HepG2 (cell line): ENCODE measurements around the gene DUSP22. TPM values are rescaled to one million over a fixed set of nuclear protein-coding genes. Genes with fewer than 3 reads are reported as not detected.

Experiments used
- ARNTL ChIP-seq: sonication (generic); formaldehyde crosslinking; IDR thresholded peaks from 2 replicates; pipeline ENCODE4 v1.4.0; 2020; ENCODE audit warnings: mild to moderate bottlenecking, missing genetic modification reagents
- CEBPG ChIP-seq: IDR thresholded peaks from 2 replicates; pipeline ENCODE4 v1.6.1; 2016
- FIP1L1 ChIP-seq: fragments of 200-400 bp; formaldehyde crosslinking; IDR thresholded peaks from 2 replicates; pipeline ENCODE4 v1.6.1; 2018; ENCODE audit warnings: low read depth, mild to moderate bottlenecking, low read length, moderate library complexity, borderline replicate concordance; ENCODE audit not compliant: insufficient read depth
- MIER2 ChIP-seq: IDR thresholded peaks from 2 replicates; pipeline ENCODE4 v1.6.1; 2016; ENCODE audit warnings: missing biosample characterization, missing genetic modification reagents
- NCOA5 ChIP-seq: sonication (generic); formaldehyde crosslinking; IDR thresholded peaks from 2 replicates; pipeline ENCODE4 v1.4.0; 2020; ENCODE audit warnings: missing genetic modification reagents
- NR2C2 ChIP-seq: sonication (generic); formaldehyde crosslinking; IDR thresholded peaks from 2 replicates; pipeline ENCODE4 v1.4.0; 2020; ENCODE audit warnings: missing genetic modification reagents, mild to moderate bottlenecking, moderate library complexity, borderline replicate concordance
- SMYD3 ChIP-seq: sonication (generic); formaldehyde crosslinking; IDR thresholded peaks from 2 replicates; pipeline ENCODE4 v1.8.1; 2023; ENCODE audit warnings: mild to moderate bottlenecking, missing genetic modification reagents
- SNAI1 ChIP-seq: sonication (generic); formaldehyde crosslinking; IDR thresholded peaks from 2 replicates; pipeline ENCODE4 v1.5.0; 2020; ENCODE audit warnings: mild to moderate bottlenecking, missing genetic modification reagents, borderline replicate concordance
- SOX6 ChIP-seq, 2 experiments: fragments of 450-650 bp in 1 of 2; sonication (generic) in 1 of 2; formaldehyde crosslinking in 1 of 2; IDR thresholded peaks; 2 replicates each; pipeline versions ENCODE4 v1.4.0 to v1.6.1; 2017 to 2020; ENCODE audit warnings: antibody characterized with exemption in 1 of 2, mild to moderate bottlenecking in 1 of 2, missing genetic modification reagents in 1 of 2
- TAF15 ChIP-seq: fragments of 200-400 bp; formaldehyde crosslinking; IDR thresholded peaks from one replicate; pipeline ENCODE4 v1.6.1; 2018; ENCODE audit warnings: mild to moderate bottlenecking, low read depth, low read length; ENCODE audit not compliant: poor library complexity, severe bottlenecking
- TBP ChIP-seq: sonication (generic); formaldehyde crosslinking; IDR thresholded peaks from 2 replicates; pipeline ENCODE4 v1.5.0; 2020; ENCODE audit warnings: missing genetic modification reagents
- ZNF101 ChIP-seq: sonication (generic); formaldehyde crosslinking; IDR thresholded peaks from 2 replicates; pipeline ENCODE4 v1.4.0; 2020; ENCODE audit warnings: mild to moderate bottlenecking, low read depth, missing genetic modification reagents, borderline replicate concordance
- ZNF274 ChIP-seq: sonication (generic); formaldehyde crosslinking; IDR thresholded peaks from 2 replicates; pipeline ENCODE4 v1.5.1; 2020; ENCODE audit warnings: mild to moderate bottlenecking, missing genetic modification reagents
- ZNF496 ChIP-seq: sonication (generic); formaldehyde crosslinking; IDR thresholded peaks from 2 replicates; pipeline ENCODE4 v1.8.1; 2023; ENCODE audit warnings: mild to moderate bottlenecking, moderate library complexity, missing genetic modification reagents; ENCODE audit not compliant: insufficient replicate concordance
- ZNF549 ChIP-seq: sonication (generic); formaldehyde crosslinking; IDR thresholded peaks from 2 replicates; pipeline ENCODE4 v1.5.0; 2020; ENCODE audit warnings: missing genetic modification reagents
- ZNF552 ChIP-seq: sonication (generic); formaldehyde crosslinking; IDR thresholded peaks from 2 replicates; pipeline ENCODE4 v1.9.0; 2022; ENCODE audit warnings: missing genetic modification reagents, mild to moderate bottlenecking, borderline replicate concordance
- polyA plus RNA-seq, 8 experiments: library from polyadenylated mRNA; depleted of rRNA in 3 of 8; stranded (reverse) in 7 of 8; unstranded in 1 of 8; fragments of >200 nt; fragmentation: Illumina TruSeq in 4 of 8; extraction: Trizol in 4 of 8; gene quantifications; 2 replicates each; pipeline versions ENCODE4 v1.2.1 to v1.2.3, GENCODE V29; 2011 to 2016; ENCODE audit warnings: low read depth in 4 of 8, missing spikeins in 1 of 8, mixed read lengths in 1 of 8; ENCODE audit not compliant: insufficient read depth in 1 of 8
- total RNA-seq, 5 experiments: library from RNA; depleted of rRNA; stranded (reverse); fragments of >200 nt; fragmentation: Illumina TruSeq; extraction: Trizol; gene quantifications; 2 replicates each; pipeline ENCODE4 v1.2.3, GENCODE V29; 2016; ENCODE audit warnings: low read depth in 1 of 5
- TF ChIP-seq, protein P1 (sequence below), 2 experiments: sonication (generic) in 1 of 2; formaldehyde crosslinking in 1 of 2; IDR thresholded peaks; 2 replicates each; pipeline versions ENCODE4 v1.5.1 to v1.6.1; 2011 to 2020; ENCODE audit warnings: borderline replicate concordance in 1 of 2, low read depth in 1 of 2, low read length in 1 of 2, mild to moderate bottlenecking in 1 of 2, missing genetic modification reagents in 1 of 2, moderate library complexity in 1 of 2
- TF ChIP-seq, protein P2 (sequence below): sonication (generic); formaldehyde crosslinking; IDR thresholded peaks from 2 replicates; pipeline ENCODE4 v1.5.0; 2020; ENCODE audit warnings: mild to moderate bottlenecking, missing genetic modification reagents, borderline replicate concordance
- TF ChIP-seq, protein P3 (sequence below): sonication (generic); formaldehyde crosslinking; IDR thresholded peaks from 2 replicates; pipeline ENCODE4 v1.5.0; 2020; ENCODE audit warnings: missing genetic modification reagents
- TF ChIP-seq, protein P4 (sequence below): IDR thresholded peaks from 2 replicates; pipeline ENCODE4 v1.6.1; 2016; ENCODE audit warnings: missing compliant biosample characterization, missing genetic modification reagents, borderline replicate concordance

The DUSP22 gene
- total and polyA plus RNA-seq, 2 of the 13 experiments (the other 11 are each of a cell fraction or from before 2014, with no cell fraction given), result 20.2 to 32.8 TPM

DNA sequence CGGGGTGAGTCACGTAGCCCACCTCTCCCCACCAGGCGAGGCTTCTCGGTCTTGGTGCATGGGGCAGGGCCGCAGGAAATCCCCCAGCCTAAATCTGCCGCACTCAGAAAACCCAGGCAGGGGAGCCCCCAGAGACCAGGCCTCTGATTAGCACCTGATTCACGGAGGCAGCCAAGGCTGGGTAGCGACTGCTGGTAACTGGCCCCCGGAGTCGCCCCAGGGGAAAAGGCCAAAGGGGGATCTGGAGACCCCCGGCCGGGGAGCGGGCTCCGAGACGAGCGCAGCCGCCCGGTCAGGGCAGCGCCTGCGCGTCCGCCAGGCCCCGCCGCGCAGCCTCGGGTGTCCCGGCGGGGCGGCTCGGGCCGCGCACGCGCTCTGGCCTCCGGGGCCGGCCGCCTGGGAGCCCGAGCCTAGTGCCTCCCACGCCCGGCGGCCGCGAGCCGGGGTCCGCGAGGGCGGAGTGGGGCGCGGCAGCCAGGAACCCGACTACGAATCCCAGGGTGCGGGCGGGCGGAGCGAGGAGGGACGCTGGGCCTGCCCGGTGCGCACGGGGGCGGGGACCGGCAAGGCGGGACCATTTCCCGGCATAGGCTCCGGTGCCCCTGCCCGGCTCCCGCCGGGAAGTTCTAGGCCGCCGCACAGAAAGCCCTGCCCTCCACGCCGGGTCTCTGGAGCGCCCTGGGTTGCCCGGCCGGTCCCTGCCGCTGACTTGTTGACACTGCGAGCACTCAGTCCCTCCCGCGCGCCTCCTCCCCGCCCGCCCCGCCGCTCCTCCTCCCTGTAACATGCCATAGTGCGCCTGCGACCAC lies at the start of gene DUSP22 (continued):
- TF ChIP-seq SMYD3 (CRISPR knock-in tag) (no peak), ZNF552 (no peak; the same call in 1 of the 2 replicates), ARNTL (CRISPR knock-in tag) (no peak), CEBPG (CRISPR knock-in tag) (no peak), TBP (CRISPR knock-in tag) (no peak), NCOA5 (CRISPR knock-in tag) (no peak), SOX6 (IDR thresholded peaks at IDR 0.05) (no peak), SOX6 (CRISPR knock-in tag; IDR thresholded peaks at IDR 0.05) (0 out of 2 replicates have a peak, but pooled peaks have one; percentile 28), ZNF274 (CRISPR knock-in tag) (peak; percentile 74; the same call in 1 of the 2 replicates), SNAI1 (CRISPR knock-in tag) (no peak; the same call in 1 of the 2 replicates), ZNF101 (CRISPR knock-in tag) (no peak), ZNF496 (CRISPR knock-in tag) (no peak), MIER2 (no peak), TAF15 (no peak), FIP1L1 (no peak), NR2C2 (no peak; the same call in 1 of the 2 replicates), ZNF549 (CRISPR knock-in tag) (no peak)
- TF ChIP-seq, protein P1, sequence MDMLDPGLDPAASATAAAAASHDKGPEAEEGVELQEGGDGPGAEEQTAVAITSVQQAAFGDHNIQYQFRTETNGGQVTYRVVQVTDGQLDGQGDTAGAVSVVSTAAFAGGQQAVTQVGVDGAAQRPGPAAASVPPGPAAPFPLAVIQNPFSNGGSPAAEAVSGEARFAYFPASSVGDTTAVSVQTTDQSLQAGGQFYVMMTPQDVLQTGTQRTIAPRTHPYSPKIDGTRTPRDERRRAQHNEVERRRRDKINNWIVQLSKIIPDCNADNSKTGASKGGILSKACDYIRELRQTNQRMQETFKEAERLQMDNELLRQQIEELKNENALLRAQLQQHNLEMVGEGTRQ (IDR thresholded peaks at IDR 0.05; ENCODE audit: low read depth, low read length), result no peak
- TF ChIP-seq, protein P1 (CRISPR knock-in tag; IDR thresholded peaks at IDR 0.05; ENCODE audit: borderline replicate concordance), result no peak
- TF ChIP-seq, protein P2, sequence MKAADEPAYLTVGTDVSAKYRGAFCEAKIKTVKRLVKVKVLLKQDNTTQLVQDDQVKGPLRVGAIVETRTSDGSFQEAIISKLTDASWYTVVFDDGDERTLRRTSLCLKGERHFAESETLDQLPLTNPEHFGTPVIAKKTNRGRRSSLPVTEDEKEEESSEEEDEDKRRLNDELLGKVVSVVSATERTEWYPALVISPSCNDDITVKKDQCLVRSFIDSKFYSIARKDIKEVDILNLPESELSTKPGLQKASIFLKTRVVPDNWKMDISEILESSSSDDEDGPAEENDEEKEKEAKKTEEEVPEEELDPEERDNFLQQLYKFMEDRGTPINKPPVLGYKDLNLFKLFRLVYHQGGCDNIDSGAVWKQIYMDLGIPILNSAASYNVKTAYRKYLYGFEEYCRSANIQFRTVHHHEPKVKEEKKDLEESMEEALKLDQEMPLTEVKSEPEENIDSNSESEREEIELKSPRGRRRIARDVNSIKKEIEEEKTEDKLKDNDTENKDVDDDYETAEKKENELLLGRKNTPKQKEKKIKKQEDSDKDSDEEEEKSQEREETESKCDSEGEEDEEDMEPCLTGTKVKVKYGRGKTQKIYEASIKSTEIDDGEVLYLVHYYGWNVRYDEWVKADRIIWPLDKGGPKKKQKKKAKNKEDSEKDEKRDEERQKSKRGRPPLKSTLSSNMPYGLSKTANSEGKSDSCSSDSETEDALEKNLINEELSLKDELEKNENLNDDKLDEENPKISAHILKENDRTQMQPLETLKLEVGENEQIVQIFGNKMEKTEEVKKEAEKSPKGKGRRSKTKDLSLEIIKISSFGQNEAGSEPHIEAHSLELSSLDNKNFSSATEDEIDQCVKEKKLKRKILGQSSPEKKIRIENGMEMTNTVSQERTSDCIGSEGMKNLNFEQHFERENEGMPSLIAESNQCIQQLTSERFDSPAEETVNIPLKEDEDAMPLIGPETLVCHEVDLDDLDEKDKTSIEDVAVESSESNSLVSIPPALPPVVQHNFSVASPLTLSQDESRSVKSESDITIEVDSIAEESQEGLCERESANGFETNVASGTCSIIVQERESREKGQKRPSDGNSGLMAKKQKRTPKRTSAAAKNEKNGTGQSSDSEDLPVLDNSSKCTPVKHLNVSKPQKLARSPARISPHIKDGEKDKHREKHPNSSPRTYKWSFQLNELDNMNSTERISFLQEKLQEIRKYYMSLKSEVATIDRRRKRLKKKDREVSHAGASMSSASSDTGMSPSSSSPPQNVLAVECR (CRISPR knock-in tag), result peak; percentile 84; the same call in 1 of the 2 replicates
- TF ChIP-seq, protein P3, sequence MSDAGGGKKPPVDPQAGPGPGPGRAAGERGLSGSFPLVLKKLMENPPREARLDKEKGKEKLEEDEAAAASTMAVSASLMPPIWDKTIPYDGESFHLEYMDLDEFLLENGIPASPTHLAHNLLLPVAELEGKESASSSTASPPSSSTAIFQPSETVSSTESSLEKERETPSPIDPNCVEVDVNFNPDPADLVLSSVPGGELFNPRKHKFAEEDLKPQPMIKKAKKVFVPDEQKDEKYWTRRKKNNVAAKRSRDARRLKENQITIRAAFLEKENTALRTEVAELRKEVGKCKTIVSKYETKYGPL (CRISPR knock-in tag), result no peak
- TF ChIP-seq, protein P4, sequence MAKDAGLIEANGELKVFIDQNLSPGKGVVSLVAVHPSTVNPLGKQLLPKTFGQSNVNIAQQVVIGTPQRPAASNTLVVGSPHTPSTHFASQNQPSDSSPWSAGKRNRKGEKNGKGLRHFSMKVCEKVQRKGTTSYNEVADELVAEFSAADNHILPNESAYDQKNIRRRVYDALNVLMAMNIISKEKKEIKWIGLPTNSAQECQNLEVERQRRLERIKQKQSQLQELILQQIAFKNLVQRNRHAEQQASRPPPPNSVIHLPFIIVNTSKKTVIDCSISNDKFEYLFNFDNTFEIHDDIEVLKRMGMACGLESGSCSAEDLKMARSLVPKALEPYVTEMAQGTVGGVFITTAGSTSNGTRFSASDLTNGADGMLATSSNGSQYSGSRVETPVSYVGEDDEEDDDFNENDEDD (CRISPR knock-in tag), result no peak
